ENCODE results near the gene CCNH.

- no peak for TF ChIP-seq CTCF (conservative IDR thresholded peaks at IDR 0.05)
- TF ChIP-seq ZFX (IDR thresholded peaks at IDR 0.05), result no peak
Measured at GRCh38 chr5:87403899-87404298, 8.8 kb downstream of the CCNH start.
